ENCODE results near the gene NAXD. TPM values are rescaled to one million over a fixed set of nuclear protein-coding genes. Genes with fewer than 3 reads are reported as not detected.
"Not testable (repeated sequence)": the region's sequence is repeated elsewhere in the genome, so short reads cannot be mapped to it uniquely, and the experiment has no call there.

NAXD gene
- total and polyA plus RNA-seq, 2 of the 4 experiments (the other 2 are of a cell fraction), result 10.2 to 27.2 TPM

DNA sequence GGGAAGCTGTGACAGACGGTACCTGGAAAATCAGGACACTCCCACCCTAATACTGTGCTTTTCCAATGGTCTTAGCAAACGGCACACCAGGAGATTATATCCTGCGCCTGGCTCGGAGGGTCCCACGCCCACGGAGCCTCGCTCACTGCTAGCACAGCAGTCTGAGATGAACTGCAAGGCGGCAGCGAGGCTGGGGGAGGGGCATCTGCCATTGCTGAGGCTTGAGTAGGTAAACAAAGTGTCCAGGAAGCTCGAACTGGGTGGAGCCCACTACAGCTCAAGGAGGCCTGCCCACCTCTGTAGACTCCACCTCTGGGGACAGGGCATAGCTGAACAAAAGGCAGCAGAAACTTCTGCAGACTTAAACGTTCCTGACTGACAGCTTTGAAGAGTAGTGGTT is 54.5 kb downstream of the NAXD start:
- H4K20me1 ChIP-seq (ENCODE audit: insufficient read depth, low read length); H3K27ac ChIP-seq (ENCODE audit: insufficient read depth, low read length); DNase-seq; H3K4me3 ChIP-seq (ENCODE audit: insufficient read depth, low read depth, low read length); H2BK5ac ChIP-seq (ENCODE audit: low read depth, low read length, poor library complexity, severe bottlenecking); H2AFZ ChIP-seq (replicated peaks; ENCODE audit: low read length, poor library complexity); H4K5ac ChIP-seq (ENCODE audit: low read depth, low read length); H3K23ac ChIP-seq (ENCODE audit: low read depth, low read length); H3K18ac ChIP-seq (ENCODE audit: low read depth, low read length); H3K56ac ChIP-seq (ENCODE audit: extremely low read depth, insufficient read depth, low read length); H3K4me2 ChIP-seq (ENCODE audit: low read depth, low read length); in situ Hi-C loops (cut with MboI; ENCODE audit: low sequenced_read_pairs); H3K9ac ChIP-seq (ENCODE audit: low read depth, low read length); H2BK15ac ChIP-seq (ENCODE audit: low read depth, low read length); H3K79me1 ChIP-seq (ENCODE audit: low read depth in 1 of 2, low read length in 2 of 2); H4K8ac ChIP-seq (ENCODE audit: low read depth in 2 of 2, low read length in 2 of 2); POLR2A ChIA-PET (ENCODE audit: unreplicated experiment); H3K14ac ChIP-seq (replicated peaks; ENCODE audit: low read depth, low read length); H2BK120ac ChIP-seq (ENCODE audit: low read depth, low read length); H3K9me1 ChIP-seq (ENCODE audit: insufficient read depth, low read length); dilution Hi-C loops (cut with HindIII; ENCODE audit: low sequenced_read_pairs, unreplicated experiment); H3K4me1 ChIP-seq (ENCODE audit: control insufficient read depth, insufficient read depth, low read length); H2AK9ac ChIP-seq (replicated peaks; ENCODE audit: low read depth, low read length, poor library complexity); H2BK20ac ChIP-seq (ENCODE audit: low read depth, low read length); H2AK5ac ChIP-seq (ENCODE audit: low read depth, low read length); H3K4ac ChIP-seq (ENCODE audit: low read depth, low read length); ATAC-seq (ENCODE audit: low read depth); H4K91ac ChIP-seq (ENCODE audit: insufficient read depth, low read depth, low read length); intact Hi-C loops (cut with micrococcal nuclease); BruUV-seq (replicated peaks); H3K27me3 ChIP-seq (ENCODE audit: control insufficient read depth, insufficient read depth, low read length); H3K9me3 ChIP-seq (ENCODE audit: control insufficient read depth, insufficient read depth, low read length): not testable (repeated sequence)
- CTCF ChIA-PET, result interaction anchor here (0.6 kb wide), 1 partner anchor 156 kb away, joined by 4 read pairs; no protein-coding TSS in a partner anchor
- WGBS, 2 experiments (ENCODE audit: extremely low coverage in 2 of 2, insufficient read length in 1 of 2), result 80% methylated on average over 1 of the region's 11 CpGs; no CpG with 5 or more reads in 1 of the 2 experiments
- H3K36me3 ChIP-seq (ENCODE audit: control insufficient read depth, insufficient read depth, low read length), result peaks cover 29% of the 10 kb centered on the region
